SHP77 (cell line): Measurements from ENCODE around the gene TVP23C.
"Not testable (repeated sequence)": the region's sequence is repeated elsewhere in the genome, so short reads cannot be mapped to it uniquely, and the experiment has no call there.

Experiments used
- DNase-seq, 2 experiments: peaks; one replicate each; lab custom pipeline; 2025; lab: John Stamatoyannopoulos, UW

Gene TVP23C

DNA sequence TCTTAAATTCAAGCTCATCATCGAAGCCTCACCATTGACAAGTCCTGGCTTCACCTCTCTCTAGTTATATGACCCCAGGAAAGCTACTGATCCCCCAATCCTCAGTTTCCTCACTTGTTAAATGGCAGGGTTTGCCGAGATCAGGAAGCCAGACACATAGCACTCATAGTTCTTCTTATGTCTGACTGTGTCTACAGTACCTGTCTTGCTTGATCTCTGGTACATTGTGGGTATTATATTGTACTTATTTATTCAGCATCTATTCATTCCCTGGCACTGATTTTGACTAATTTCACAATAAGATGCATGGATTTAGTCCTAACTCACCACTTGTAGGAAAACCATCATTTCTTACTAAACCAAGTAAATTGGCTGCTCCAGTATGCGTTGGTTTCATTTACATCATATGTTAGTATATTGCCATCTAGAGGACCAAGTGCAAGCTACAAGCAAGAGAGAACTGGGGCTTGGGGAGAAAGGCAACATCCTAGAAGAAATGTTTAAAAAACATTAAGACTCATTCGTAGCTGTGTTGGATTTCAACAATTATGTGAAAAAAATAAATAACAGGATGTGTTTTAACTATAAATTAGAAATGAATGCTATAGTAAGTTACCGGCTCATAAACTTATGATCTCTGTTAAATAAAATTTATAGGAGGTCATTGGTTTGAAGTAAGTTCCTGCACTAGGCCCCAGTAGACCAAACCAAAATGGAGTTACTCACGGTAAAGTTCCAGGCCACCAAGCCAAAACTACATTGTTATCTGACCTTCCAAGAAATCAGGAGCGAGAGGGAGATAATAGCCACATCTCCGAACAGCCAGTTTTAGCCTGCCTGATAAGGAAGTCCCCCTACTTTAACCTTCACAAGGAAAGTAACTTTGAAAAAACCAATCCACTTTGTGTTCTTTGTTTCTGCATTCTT lies 36.7 kb downstream of the TVP23C start:
- peak; percentile 48 to 55 for DNase-seq

DNA sequence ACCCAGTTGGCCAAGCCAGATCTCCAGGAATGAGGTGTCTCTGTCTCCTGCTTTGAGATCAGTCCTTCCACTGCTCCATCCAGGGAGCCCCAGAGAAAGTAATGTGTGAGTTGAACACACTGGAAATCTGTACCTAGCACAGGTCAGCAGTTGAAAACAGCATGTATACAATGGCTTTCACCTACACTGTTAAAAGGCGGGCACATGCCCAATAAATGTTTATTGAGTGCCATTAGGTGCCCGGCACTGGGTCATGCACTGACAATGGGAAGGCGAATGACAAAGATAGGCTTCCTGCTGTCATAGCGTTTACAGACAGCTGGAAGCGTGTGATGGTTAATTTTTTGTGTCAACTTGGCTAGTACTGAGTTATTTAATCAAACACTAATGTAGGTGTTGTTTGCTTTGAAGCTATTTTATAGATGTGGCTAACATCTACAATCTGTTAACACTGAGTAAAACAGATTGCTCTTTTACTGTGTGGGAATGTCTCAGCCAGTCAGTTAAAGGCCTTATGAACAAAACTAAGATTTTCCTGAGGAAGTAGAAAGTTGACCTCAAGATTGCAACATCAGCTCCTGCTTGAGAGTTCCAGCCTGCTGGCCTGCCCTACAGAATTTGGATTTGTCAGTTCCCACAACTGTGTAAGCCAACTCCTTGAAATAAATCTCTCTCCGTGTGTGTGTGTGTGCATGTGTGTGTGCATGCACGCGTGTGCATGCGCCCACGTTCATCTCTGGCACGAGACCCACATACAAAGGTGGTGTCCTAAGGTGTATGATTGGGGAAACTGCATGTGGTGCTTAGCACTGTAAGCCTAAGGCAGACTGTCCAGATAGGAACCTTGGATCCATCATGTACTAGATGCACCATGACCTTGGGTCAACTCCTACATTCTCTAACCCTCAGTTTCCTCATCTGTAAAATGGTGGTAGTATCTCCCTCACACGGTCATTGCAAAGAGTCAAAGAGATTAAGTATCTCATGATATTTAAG lies 38.0 kb downstream of the TVP23C start:
- not testable (repeated sequence) for DNase-seq

- no peak for DNase-seq
Observed at GRCh38 chr17:15516150-15516549, 47.1 kb downstream of the TVP23C start.

DNA sequence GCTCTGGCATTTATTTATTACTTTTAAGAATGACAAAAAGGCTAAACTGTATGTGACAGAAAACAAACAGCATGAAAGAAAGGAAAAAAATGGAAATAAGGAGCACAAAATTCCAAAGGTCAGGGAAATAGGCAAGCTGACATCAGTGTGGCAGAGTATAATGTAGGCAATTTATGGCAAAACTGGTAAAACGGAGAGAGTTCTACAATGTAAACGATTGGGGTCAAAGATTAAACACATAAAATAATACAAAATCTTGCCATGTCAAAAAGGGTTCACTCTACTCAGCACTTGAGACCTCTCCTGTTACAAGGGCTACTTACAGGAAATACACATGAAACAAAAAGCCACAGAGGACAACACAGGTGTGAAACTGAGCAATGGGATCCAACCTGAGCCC lies 48.8 kb downstream of the TVP23C start:
- DNase-seq, result no peak

DNA sequence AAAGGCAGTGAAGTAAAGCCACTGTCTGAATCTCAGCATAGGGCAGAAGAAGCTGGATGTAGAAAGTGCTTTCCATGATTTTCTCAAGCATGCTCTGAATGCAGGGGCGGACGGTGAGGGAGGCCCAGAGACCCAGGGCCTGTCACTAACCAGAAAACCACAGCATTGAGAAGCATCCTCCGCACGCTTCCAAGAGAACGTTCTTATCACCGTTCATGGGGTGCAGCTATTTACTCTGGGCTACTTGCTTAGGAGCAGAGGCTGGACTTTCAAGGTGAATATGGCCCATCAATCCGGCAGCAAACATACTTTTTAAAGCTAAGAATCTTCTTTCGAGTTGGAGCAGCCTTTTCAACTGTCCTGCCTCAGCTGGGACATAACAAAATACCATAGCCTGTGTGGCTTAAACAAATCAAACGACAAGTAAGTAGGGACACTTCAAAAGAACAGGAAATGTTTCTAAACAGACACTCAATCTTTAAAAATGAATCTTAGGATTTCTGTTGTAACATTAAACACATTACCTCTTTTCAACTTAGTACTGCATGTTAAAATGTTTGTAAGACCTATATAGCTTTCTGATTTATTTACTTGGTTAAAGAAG lies 49.3 kb downstream of the TVP23C start:
- no peak for DNase-seq

DNA sequence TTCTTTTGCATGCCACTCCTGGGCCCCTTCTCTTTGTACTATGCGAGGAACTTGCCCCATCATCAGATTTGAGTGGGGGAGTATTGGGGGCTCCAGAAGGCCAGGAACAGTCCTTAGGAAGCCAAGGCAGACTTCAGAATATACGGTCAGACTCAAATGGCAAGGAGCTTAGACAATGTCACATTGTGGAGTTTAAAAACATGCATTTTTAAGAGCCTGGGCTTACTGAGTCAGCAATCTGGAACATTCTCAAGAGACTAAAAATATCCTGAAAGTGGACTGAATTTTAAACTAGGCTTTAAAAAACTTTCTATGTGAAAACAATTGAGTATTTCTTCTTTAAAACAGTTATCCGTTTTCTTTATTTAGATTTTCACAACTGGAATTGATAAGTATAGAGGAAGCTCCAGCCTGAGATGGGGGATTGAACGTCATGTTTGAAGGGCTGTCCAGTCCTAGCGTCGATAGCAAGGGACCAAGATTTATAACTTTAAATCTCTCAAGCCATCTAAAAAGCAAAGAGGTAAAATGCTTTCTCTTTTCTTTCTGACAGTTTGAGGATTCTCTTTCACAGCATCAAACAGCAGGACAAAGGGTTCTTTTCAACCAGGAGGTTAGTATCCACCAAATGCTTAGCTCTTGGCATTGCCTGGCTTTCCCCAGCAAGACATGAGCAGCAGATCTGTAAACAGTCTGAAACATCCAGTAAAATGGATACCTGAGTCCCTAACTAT lies 50.1 kb downstream of the TVP23C start:
- no peak for DNase-seq

GRCh38 chr17:15512071-15512709 lies 51.1 kb downstream of the TVP23C start:
- DNase-seq, result no peak

- DNase-seq, result no peak
Observed at GRCh38 chr17:15511142-15511541, 52.1 kb downstream of the TVP23C start.

GRCh38 chr17:15510361-15510760 lies 52.9 kb downstream of the TVP23C start:
- no peak for DNase-seq

- DNase-seq, result no peak
Observed at GRCh38 chr17:15509095-15509494, 54.2 kb downstream of the TVP23C start.

DNA sequence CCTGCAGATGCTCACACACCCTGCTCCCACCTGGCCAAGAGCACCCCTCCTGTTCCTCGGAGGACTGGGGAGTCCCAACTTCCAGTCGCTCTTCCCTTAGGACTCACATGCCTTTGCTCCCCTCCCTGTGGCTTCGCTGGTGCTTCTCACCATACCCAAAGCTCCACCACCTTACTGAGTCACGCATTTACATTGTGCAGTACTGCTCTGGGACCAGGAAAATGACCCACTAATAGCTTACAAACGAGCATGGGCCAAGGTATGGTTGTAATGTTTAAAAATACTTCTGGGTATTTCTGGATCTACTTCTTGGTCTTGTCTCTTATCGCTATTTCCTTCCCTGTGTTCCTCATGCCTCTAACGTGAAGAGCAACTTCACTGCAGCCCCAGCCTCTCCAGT lies 54.8 kb downstream of the TVP23C start:
- DNase-seq, result no peak

DNA sequence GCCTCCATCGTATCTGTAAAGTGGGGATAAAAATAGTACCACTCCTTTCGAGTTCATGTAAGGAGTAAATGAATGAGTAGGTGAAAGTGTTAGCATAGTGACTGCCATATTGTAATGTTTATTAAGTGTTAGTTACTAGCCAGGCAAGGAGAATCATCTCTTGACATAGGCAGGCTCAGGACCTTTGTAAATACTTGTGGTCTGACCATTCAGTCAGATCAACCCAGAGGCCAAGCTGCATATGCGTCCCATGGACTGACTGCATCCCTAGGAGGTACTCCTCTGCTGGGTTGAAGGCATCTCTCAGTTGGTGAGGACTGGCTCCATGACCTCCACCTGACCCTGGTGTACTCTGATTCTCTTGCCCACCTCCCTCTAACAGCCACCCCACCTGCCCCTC lies 55.4 kb downstream of the TVP23C start:
- DNase-seq, result no peak

GRCh38 chr17:15507001-15507400 lies 56.3 kb downstream of the TVP23C start:
- DNase-seq, result no peak

DNA sequence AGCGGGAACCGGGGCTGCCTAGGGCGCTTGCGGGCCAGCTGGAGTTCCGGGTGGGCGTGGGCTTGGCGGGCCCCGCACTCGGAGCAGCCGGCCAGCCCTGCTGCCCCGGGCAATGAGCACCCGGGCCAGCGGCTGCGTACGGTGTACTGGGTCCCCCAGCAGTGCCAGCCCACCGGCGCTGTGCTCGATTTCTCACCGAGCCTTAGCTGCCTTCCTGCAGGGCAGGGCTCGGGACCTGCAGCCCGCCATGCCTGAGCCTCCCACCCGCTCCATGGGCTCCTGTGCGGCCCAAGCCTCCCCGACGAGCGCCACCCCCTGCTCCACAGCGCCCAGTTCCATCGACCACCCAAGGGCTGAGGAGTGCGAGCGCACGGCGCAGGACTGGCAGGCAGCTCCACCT lies 57.6 kb downstream of the TVP23C start:
- not testable (repeated sequence) for DNase-seq

- no peak for DNase-seq
Observed at GRCh38 chr17:15503731-15504130, 59.6 kb downstream of the TVP23C start.

DNA sequence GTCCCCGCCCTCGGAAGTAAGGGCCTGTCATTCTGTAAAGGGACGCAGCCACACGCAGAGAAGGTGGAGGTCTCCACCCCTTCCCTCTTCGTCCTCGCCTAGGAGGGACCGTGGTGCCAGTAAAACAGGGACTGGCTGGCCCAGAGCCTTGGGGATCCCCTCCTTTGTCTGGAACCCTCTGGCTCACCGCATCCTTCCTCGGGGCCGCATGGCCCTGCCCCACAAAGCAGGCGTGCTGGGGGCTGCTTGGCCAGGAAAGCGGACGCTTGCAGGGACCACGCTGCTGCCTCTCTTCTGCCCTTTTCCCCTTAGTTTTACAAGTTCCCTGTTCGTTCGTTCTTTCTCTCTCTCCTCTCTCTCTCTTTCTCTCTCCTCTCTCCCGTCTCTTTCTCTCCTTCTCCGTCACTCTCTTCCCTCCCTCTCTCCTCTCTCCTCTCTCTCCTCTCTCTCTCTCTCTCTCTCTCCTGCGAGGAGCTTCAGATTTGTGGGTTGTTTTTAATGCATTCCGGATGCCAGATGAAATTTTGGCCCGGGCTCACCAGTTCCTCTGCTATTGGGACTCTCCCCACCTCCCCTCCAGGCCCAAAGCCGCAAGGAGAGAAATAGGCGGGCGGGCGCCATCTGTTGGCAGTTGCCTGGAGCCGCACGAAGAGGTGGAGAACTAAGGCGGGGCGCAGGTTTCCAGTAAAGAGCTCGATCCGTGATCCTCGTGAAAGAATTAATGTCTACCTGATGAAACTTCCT lies 60.7 kb downstream of the TVP23C start:
- peak; percentile 75 to 82 for DNase-seq

GRCh38 chr17:15501793-15502192 lies 61.5 kb downstream of the TVP23C start:
- DNase-seq, result no peak

GRCh38 chr17:15501282-15501681 lies 62.0 kb downstream of the TVP23C start:
- no peak for DNase-seq

DNA sequence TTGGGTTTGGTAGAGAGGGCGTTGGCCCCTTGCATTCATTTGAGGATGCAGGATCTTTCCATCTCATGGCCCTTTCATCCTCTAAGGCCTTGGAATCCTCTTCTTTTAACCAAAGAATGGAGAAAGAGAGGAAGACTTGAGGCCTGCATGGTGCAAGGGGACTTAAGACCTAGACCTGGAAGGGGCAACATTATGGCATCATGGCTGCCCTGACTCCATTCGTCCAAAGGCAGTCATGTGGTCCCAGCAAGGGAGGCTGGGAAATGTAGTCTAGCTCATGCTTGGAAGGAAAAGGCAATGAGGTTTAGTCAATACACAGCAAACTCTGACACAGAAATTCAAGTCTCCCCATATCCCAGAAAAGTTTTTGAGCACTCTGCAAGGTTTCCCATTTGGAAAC lies 65.2 kb downstream of the TVP23C start:
- DNase-seq, result peak in 1 of 2 experiments; percentile 19
